SK-N-SH (cell line): ENCODE results near the gene NOTCH3. TPM values are rescaled to one million over a fixed set of nuclear protein-coding genes. Genes with fewer than 3 reads are reported as not detected.

Experiments used
- CTCF ChIA-PET: fragments of 300-600, 350-600 bp; formaldehyde crosslinking; extraction: SDS; loops from one replicate; lab custom pipeline; 2021; lab: Yijun Ruan, JAX
- POLR2A ChIA-PET: fragments of 350-600 bp; sonication (Branson Sonifier 250); formaldehyde crosslinking; extraction: SDS; loops from one replicate; lab custom pipeline; 2020; ENCODE audit warnings: antibody characterized with exemption, inconsistent platforms; lab: Yijun Ruan, JAX
- DNase-seq: peaks from one replicate; pipeline ENCODE4 v3.0.0; 2012
- H2AFZ ChIP-seq: fragments of 200-600 bp; sonication (generic); 2 replicates; pipeline ENCODE4 v1.8.1; 2016; ENCODE audit warnings: antibody characterized with exemption, mild to moderate bottlenecking, low read depth
- H3F3A ChIP-seq: fragments of 200-600 bp; sonication (generic); replicated peaks from 2 replicates; pipeline ENCODE3; 2016; ENCODE audit warnings: antibody characterized with exemption, mild to moderate bottlenecking; ENCODE audit not compliant: insufficient read depth
- H3K27ac ChIP-seq, 2 experiments: fragments of 200-500 bp in 1 of 2; fragments of 200-600 bp in 1 of 2; sonication (Bioruptor generic) in 1 of 2; sonication (generic), shearing (Covaris generic) in 1 of 2; 2 replicates each; pipeline versions ENCODE4 v1.5.1 to v1.6.1; 2014 to 2016; ENCODE audit warnings: low read depth in 2 of 2, inconsistent platforms in 1 of 2, low read length in 1 of 2, mild to moderate bottlenecking in 1 of 2, mixed read lengths in 1 of 2
- H3K27me3 ChIP-seq: fragments of 200-600 bp; sonication (generic), shearing (Covaris generic); 2 replicates; pipeline ENCODE4 v1.6.1; 2016; ENCODE audit warnings: mixed run types; ENCODE audit not compliant: insufficient read depth
- H3K36me3 ChIP-seq, 2 experiments: fragments of 200-500 bp in 1 of 2; fragments of 200-600 bp in 1 of 2; sonication (Bioruptor generic) in 1 of 2; sonication (generic) in 1 of 2; replicated peaks in 1 of 2; 2 replicates each; pipeline versions ENCODE3 to v1.5.1; 2014 to 2016; ENCODE audit warnings: low read length in 1 of 2, mild to moderate bottlenecking in 1 of 2; ENCODE audit not compliant: insufficient read depth in 2 of 2, control insufficient read depth in 1 of 2
- H3K4me1 ChIP-seq, 2 experiments: fragments of 200-500 bp in 1 of 2; fragments of 200-600 bp in 1 of 2; sonication (Bioruptor generic) in 1 of 2; sonication (generic), shearing (Covaris generic) in 1 of 2; 2 replicates each; pipeline versions ENCODE4 v1.5.1 to v1.6.1; 2014 to 2016; ENCODE audit warnings: low read depth in 1 of 2, low read length in 1 of 2, mixed run types in 1 of 2; ENCODE audit not compliant: insufficient read depth in 2 of 2, control insufficient read depth in 1 of 2
- H3K4me2 ChIP-seq: fragments of 200-600 bp; sonication (generic), shearing (Covaris generic); 2 replicates; pipeline ENCODE4 v1.6.1; 2017; ENCODE audit warnings: mixed run types
- H3K4me3 ChIP-seq, 2 experiments: fragments of 200-500 bp in 1 of 2; fragments of 200-600 bp in 1 of 2; sonication (Bioruptor generic) in 1 of 2; sonication (generic), shearing (Covaris generic) in 1 of 2; 2 replicates each; pipeline versions ENCODE4 v1.5.1 to v1.8.1; 2014 to 2016; ENCODE audit warnings: low read depth in 2 of 2, inconsistent platforms in 1 of 2, low read length in 1 of 2, mild to moderate bottlenecking in 1 of 2, mixed read lengths in 1 of 2, moderate library complexity in 1 of 2
- H3K79me2 ChIP-seq: fragments of 200-600 bp; sonication (generic); 2 replicates; pipeline ENCODE4 v1.8.1; 2017; ENCODE audit warnings: mild to moderate bottlenecking; ENCODE audit not compliant: insufficient read depth
- H3K9ac ChIP-seq: fragments of 200-600 bp; sonication (generic); 2 replicates; pipeline ENCODE4 v1.6.1; 2017; ENCODE audit warnings: mixed run types
- H3K9me2 ChIP-seq: fragments of 200-600 bp; sonication (generic); 2 replicates; pipeline ENCODE4 v1.6.1; 2017; ENCODE audit warnings: mixed run types
- H3K9me3 ChIP-seq: fragments of 200-600 bp; sonication (generic); 2 replicates; pipeline ENCODE4 v1.6.1; 2017; ENCODE audit warnings: mixed run types, mild to moderate bottlenecking, moderate library complexity
- H4K20me1 ChIP-seq: fragments of 200-600 bp; sonication (generic); 2 replicates; pipeline ENCODE4 v1.6.1; 2017; ENCODE audit warnings: mild to moderate bottlenecking, mixed run types; ENCODE audit not compliant: insufficient read depth
- CTCF ChIP-seq: fragments of 200-600 bp; sonication (generic); IDR thresholded peaks from 2 replicates; pipeline ENCODE4 v1.6.1; 2017; ENCODE audit warnings: antibody characterized with exemption, mild to moderate bottlenecking, moderate library complexity
- EZH2phosphoT487 ChIP-seq: fragments of 200-600 bp; sonication (generic); IDR thresholded peaks from 2 replicates; pipeline ENCODE4 v1.6.1; 2017; ENCODE audit warnings: low read depth, mixed run types, mild to moderate bottlenecking, antibody characterized with exemption, moderate library complexity, borderline replicate concordance
- FOSL2 ChIP-seq: IDR thresholded peaks from 2 replicates; pipeline ENCODE4 v1.4.0; 2012; ENCODE audit warnings: low read depth, mild to moderate bottlenecking, moderate library complexity, borderline replicate concordance
- FOXJ3 ChIP-seq: sonication (generic); formaldehyde crosslinking; IDR thresholded peaks from 2 replicates; pipeline ENCODE4 v1.5.1; 2020; ENCODE audit warnings: mild to moderate bottlenecking, missing genetic modification reagents
- FOXM1 ChIP-seq: IDR thresholded peaks from 2 replicates; pipeline ENCODE4 v1.4.0; 2012; ENCODE audit warnings: low read depth, mild to moderate bottlenecking
- GABPA ChIP-seq: IDR thresholded peaks from 2 replicates; pipeline ENCODE4 v1.4.0; 2012; ENCODE audit warnings: low read depth, mild to moderate bottlenecking
- GATA2 ChIP-seq: sonication (generic); formaldehyde crosslinking; IDR thresholded peaks from 2 replicates; pipeline ENCODE4 v1.5.0; 2020; ENCODE audit warnings: mild to moderate bottlenecking, missing genetic modification reagents
- IRF3 ChIP-seq: fragments of 150-350 bp; IDR thresholded peaks from 2 replicates; pipeline ENCODE4 v1.6.1; 2016; ENCODE audit warnings: mild to moderate bottlenecking, low read depth, low read length
- JUND ChIP-seq: IDR thresholded peaks from 2 replicates; pipeline ENCODE4 v1.4.0; 2012
- MAX ChIP-seq: IDR thresholded peaks from 2 replicates; pipeline ENCODE4 v1.4.0; 2012; ENCODE audit warnings: low read depth
- MXI1 ChIP-seq: IDR thresholded peaks from 2 replicates; pipeline ENCODE4 v1.6.1; 2012; ENCODE audit warnings: mild to moderate bottlenecking, low read depth, low read length, improper control_type of control experiment
- POLR2AphosphoS5 ChIP-seq: IDR thresholded peaks from 2 replicates; pipeline ENCODE4 v1.6.1; 2012; ENCODE audit warnings: low read depth, low read length
- RAD21 ChIP-seq: IDR thresholded peaks from 2 replicates; pipeline ENCODE4 v1.6.1; 2012; ENCODE audit warnings: mild to moderate bottlenecking, low read length
- RCOR1 ChIP-seq: fragments of 150-350 bp; IDR thresholded peaks from 2 replicates; pipeline ENCODE4 v1.6.1; 2017; ENCODE audit warnings: antibody characterized with exemption, low read length
- RFX5 ChIP-seq: IDR thresholded peaks from 2 replicates; pipeline ENCODE4 v1.6.1; 2012; ENCODE audit warnings: mild to moderate bottlenecking, improper control_type of control experiment, low read length
- RXRA ChIP-seq: IDR thresholded peaks from 2 replicates; pipeline ENCODE4 v1.4.0; 2012; ENCODE audit warnings: low read depth, mild to moderate bottlenecking, borderline replicate concordance
- SIN3A ChIP-seq: IDR thresholded peaks from 2 replicates; pipeline ENCODE4 v1.6.1; 2012; ENCODE audit warnings: low read depth, mild to moderate bottlenecking, low read length, moderate library complexity, borderline replicate concordance
- TAF1 ChIP-seq: IDR thresholded peaks from 2 replicates; pipeline ENCODE4 v1.6.1; 2012; ENCODE audit warnings: low read depth, mild to moderate bottlenecking, low read length, moderate library complexity, borderline replicate concordance
- USF1 ChIP-seq: IDR thresholded peaks from 2 replicates; pipeline ENCODE4 v1.4.0; 2012; ENCODE audit warnings: low read depth, borderline replicate concordance
- WGBS: methylation state at CpG from one replicate; pipeline ENCODE4 v1.1.6; 2017; ENCODE audit warnings: low lambda C conversion rate; 5-methylcytosine and 5-hydroxymethylcytosine counted together
- polyA plus RNA-seq, 3 experiments: library from polyadenylated mRNA; depleted of rRNA; stranded (reverse); fragments of >200 nt; gene quantifications; 2 replicates each; pipeline ENCODE4 v1.2.3, GENCODE V29; 2012

The NOTCH3 gene
- polyA plus RNA-seq, 1 of the 3 experiments (the other 2 are of a cell fraction): 7.0 TPM

GRCh38 chr19:15239337-15239949 lies 38.6 kb upstream of the NOTCH3 start:
- peaks cover 7% of the 10 kb centered on the region for H3F3A ChIP-seq
- CTCF ChIA-PET: interaction anchor here (1.3 to 2.1 kb wide), 3 partner anchors 12 to 138 kb away, joined by 4 to 6 read pairs (median 4); no protein-coding TSS in a partner anchor
- no peaks in the 10 kb centered on the region for H3K27me3 ChIP-seq
- peaks cover 11% of the 10 kb centered on the region for H3K79me2 ChIP-seq
- no peak for DNase-seq
- no peak overlapping the region for H3K27ac ChIP-seq
- H3K9me2 ChIP-seq: no peaks in the 10 kb centered on the region
- no peak overlapping the region for H3K4me3 ChIP-seq
- H4K20me1 ChIP-seq: peaks cover 8% of the 10 kb centered on the region
- peaks cover 20 to 73% of the 10 kb centered on the region in 2 experiments for H3K36me3 ChIP-seq
- TF ChIP-seq MXI1: no peak
- TF ChIP-seq IRF3: no peak
- TF ChIP-seq RCOR1: no peak
- TF ChIP-seq JUND: no peak
- TF ChIP-seq FOSL2: no peak
- no peak for TF ChIP-seq GABPA
- no peak for TF ChIP-seq RXRA
- TF ChIP-seq GATA2 (CRISPR knock-in tag): no peak
- WGBS: 82% methylated on average over 5 of the region's 26 CpGs
- H3K9me3 ChIP-seq: no peaks in the 10 kb centered on the region
- no peak overlapping the region for H3K4me2 ChIP-seq
- H3K4me1 ChIP-seq: peaks cover 0 to 4% of the 10 kb centered on the region in 2 experiments; a peak in 1 of 4 replicates
- no peak overlapping the region for H2AFZ ChIP-seq
- POLR2A ChIA-PET: no interaction called here
- no peak overlapping the region for H3K9ac ChIP-seq

- WGBS: 96% methylated on average over 29 of the region's 29 CpGs
- Histone ChIP-seq H3K4me1 (peaks cover 0 to 4% of the 10 kb centered on the region in 2 experiments; a peak in 1 of 4 replicates), H3K4me3 (no peak overlapping the region), H3F3A (peaks cover 7% of the 10 kb centered on the region), H3K27ac (no peak overlapping the region; a peak in 1 of 4 replicates), H3K79me2 (peaks cover 9% of the 10 kb centered on the region), H2AFZ (no peak overlapping the region), H4K20me1 (peaks cover 8% of the 10 kb centered on the region), H3K9ac (no peak overlapping the region), H3K27me3 (no peaks in the 10 kb centered on the region), H3K36me3 (peaks cover 16 to 69% of the 10 kb centered on the region in 2 experiments), H3K9me3 (no peaks in the 10 kb centered on the region), H3K9me2 (no peaks in the 10 kb centered on the region), H3K4me2 (no peak overlapping the region)
- no peak for DNase-seq
- CTCF ChIA-PET: interaction anchor here (0.6 to 1.3 kb wide), 2 partner anchors 58 to 137 kb away, joined by 3 to 4 read pairs; no protein-coding TSS in a partner anchor
- POLR2A ChIA-PET: no interaction called here
- no peak for TF ChIP-seq FOXM1
- no peak for TF ChIP-seq MXI1
- no peak for TF ChIP-seq RCOR1
- no peak for TF ChIP-seq USF1
- TF ChIP-seq TAF1: no peak
- TF ChIP-seq FOSL2: no peak
- no peak for TF ChIP-seq FOXJ3
- no peak for TF ChIP-seq RAD21
- no peak for TF ChIP-seq GABPA
- no peak for TF ChIP-seq EZH2phosphoT487
- TF ChIP-seq MAX: no peak
- no peak for TF ChIP-seq RFX5
- TF ChIP-seq SIN3A: no peak
- no peak for TF ChIP-seq JUND
- TF ChIP-seq CTCF: no peak
- no peak for TF ChIP-seq POLR2AphosphoS5
Observed at GRCh38 chr19:15238639-15239155, 37.9 kb upstream of the NOTCH3 start.
